Activated T-cell treated with anti-CD3 and anti-CD28 coated beads for 1 hour (primary cell): ENCODE measurements around the gene GADL1.

Source experiments
- DNase-seq: peaks from one replicate; pipeline ENCODE4 v3.0.0-alpha.2; 2020; ENCODE audit warnings: low read depth

Gene GADL1

DNA sequence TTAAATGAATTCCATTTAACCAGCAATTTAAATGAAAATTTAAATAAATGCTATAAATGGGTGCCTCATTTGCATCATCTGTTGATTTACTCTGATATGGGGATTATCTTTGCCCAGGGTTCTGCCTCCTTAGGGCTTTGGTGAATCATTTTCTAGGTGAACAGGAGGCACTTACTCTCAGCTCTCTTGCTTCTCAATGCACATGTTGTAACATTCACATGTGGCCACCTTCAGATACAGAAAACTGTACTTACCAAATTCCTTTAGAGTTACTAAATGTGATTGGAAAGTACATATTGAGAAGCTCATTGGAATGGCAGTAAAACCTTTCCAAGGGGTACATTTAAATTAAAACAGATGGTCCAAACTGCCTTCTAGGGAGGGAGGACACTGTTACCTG lies 20.8 kb downstream of the GADL1 start:
- no peak for DNase-seq

DNA sequence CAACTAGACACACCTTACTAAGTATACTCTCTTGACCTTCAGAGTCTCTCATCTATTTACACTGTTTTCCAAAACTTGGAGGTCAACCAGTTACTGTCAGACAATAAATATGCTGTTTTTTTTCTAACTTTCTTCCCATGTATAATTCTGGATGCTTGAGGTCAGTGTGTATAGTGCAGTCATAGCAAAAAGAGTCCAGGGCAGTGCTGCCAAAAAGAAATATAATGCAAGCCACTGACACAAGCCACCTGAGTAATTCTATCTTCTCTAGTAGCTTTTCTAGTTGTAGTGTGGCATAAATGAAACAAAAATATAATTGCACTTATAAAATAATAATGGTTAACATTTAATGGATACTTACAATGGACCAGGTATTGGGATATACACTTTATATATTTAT lies 21.6 kb downstream of the GADL1 start:
- no peak for DNase-seq

DNA sequence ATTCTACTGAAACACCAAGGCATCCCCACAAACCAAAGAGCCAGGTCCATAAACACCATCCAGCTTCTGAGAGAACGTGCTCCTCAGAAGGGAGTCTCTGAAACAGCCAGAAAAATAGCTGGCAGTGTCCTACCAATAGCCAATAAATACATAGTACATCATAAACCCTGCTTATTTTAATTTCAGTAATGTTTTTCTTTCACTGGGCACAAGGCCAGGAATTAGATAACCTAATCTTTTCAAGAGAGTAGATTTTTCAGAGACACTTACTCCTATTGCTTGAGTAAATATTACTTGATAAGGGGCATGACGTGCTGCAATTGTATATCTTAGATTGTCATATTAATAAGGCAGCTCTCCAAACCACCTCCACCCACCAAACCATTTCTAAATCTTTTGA lies 22.7 kb downstream of the GADL1 start:
- no peak for DNase-seq

DNA sequence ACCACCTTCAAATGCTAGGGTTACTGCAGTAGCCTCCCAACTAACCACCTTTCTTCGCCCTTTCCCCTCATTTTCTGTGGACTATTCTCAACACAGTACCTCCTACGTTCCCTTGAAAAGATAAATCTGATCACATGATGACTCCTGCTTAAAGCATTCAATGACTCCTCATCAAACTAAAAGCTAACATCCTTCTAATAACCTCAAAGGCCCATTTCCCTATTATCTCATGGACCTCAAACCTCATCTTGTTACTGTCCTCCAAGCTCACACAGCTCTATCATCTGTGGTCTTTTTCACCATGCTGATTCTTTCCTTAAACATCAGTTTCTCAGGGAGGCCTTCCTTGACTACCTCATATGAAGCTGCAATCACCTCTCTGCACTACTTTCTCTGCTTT lies 29.6 kb downstream of the GADL1 start:
- DNase-seq = no peak

DNA sequence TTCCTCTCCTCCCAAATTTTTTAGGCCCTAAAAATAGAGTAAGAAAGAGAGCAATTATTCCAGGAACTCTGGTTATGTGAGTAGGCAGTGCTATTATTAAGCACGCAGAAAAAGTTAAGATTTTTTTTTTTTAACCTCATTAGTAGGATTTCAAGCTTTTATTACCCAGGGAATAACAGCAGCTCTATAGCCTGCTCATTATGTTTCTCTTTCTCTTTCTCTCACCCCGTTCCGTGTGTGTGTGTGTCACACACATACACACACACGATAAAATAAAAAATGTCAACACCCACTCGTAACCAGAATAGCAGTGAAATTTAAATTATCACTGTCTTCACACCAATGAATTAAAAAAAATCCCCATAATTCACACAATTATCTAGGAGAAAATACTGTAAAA lies 30.3 kb downstream of the GADL1 start:
- DNase-seq = no peak

DNA sequence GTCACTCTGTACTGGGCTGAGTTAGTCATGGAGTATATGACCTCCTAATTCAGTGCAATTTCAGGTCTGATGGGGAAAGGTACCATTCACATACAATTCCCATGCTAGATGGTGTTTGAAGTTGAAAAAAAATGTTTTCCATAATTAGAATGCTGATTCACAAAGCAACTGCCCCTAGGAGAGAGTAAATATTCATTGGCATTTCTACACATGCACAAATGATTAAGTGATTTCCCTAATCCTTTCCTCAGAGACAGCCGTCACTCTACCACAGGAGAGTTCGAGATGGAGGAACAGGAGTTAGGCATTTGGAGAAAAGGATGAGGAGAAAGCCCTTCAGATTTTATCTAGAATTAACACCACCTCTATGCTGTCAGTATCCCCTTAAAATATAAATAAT lies 32.5 kb downstream of the GADL1 start:
- DNase-seq = no peak

DNA sequence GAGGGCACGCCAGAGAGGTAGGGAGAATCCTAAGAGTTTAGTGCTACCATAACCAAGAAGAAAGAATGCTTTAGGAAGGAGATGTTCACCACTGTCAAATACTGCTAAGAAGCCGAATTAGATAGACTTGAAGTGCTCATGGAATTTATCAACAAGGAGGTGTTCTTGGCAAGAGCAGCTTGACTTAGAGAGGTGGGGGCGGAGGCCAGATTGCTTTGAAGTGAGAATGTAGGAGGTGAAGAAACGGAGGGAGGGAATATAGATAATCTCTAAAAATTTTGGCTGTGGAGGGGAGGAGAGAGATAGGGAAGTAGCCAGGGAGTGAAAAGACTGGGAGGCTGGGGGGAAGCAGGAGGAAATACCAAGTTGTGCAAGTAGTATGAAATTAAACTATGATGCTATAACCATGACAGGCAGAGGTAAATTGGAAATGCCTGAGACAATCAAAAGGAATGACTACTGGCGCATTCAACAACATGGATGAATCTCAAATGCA lies 35.5 kb downstream of the GADL1 start:
- no peak for DNase-seq

DNA sequence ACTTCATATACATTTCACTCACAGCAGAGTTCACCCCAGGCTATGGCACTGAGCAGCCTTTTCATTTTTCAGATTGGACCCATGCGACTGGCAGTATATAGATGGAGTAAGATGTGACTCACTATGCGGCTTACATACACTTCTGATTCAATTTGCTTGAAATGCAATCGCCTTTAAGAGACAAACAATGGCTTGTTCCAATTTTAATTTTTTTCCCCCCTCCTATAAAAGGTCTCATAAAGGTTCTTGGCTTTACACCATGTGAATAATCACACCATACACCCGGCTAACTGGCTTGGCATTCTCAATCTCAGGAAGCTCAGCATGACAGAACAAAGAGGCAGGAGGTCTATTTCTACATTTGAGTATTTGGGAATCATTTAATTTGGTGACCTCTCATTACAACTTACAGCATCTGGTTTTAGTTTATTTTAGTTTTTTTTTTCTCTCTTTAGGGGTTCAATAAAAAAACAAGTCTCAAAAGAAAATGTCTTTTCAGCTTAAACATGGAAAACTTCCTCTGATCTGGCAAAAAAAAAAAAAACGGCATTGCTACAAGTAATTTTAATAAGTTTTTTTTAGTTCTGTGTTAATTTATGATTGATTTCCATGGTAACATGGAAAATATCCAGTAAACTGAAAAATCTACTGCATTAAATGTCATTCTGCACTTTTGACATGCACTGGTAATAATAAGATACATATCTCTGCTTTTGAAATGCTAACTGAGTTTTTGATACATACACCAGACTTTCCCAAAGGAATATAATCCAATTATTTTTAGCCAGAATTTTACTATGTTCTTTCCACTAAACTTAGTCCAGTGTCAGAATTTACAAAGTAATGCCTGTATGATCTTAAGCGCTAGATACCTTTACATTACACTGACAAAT lies 38.8 kb downstream of the GADL1 start:
- DNase-seq = no peak

DNA sequence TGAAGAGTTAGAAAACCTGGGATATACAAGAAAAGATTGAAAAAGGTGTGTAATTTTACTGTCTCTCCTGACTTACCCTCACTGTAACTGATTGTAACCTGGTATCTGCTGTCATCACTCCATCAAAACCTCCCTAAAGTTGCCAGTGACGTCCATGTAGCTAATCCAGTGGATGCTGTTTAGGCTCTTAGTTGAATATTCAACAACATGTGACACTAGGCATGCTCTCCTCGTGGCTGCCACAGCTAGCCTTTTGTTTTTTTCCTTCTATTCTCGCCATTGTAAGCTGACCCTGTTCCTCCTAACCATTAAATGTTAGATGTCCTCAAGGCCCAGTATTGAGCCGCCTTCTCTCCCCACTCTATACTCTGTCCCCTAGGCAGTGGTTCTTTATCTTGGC lies 41.6 kb downstream of the GADL1 start:
- DNase-seq = no peak

DNA sequence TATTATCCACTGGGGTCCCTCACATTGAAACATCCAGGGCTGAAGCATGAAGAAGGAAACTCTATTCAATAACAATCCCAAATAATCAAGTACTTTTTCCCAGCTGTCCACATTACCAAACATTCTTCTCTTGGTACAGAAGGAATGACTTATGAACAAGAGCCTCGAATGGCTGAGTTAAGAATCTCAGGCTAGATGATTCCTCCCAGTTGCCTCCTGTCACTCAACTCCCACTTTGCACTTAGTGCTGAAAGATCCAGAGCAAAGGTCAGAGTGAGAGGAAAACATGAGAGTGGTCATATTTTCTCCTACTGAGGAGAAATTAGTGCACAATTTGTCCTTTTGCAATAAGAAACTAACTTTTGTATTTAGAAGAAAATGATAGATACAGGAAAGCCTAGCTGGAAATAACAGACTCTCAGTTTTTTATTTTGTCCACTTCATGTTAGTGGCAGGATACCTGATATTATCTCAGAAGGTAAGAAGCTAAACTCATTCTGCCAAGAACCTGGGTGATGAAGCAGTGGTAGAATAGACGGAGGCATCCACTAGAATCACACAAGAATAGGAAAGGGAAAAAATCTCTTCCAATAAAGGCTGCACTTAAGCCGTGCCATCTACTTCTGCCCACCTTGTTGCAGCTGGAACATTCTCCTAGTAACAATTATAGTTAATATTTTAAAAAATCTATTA lies 46.2 kb downstream of the GADL1 start:
- no peak for DNase-seq

DNA sequence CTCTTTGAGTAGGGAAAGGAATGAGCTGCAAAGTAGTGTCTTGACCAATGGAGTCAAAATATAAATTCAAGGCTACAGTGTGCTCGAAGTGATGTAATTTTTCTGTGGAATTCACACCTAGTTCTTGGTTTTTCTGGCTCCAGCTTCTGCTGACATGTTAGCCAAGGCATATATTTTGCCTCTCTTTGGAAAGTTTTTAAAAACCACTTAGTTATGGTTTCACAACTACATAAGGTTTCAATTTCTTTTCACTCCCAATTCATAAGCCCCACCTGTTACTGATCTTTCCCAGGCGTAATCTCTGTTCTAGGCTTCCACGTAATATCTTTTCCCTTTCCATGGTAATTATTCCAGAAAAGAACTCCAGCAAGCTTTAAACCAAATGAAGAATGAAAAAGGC lies 46.9 kb downstream of the GADL1 start:
- no peak for DNase-seq

DNA sequence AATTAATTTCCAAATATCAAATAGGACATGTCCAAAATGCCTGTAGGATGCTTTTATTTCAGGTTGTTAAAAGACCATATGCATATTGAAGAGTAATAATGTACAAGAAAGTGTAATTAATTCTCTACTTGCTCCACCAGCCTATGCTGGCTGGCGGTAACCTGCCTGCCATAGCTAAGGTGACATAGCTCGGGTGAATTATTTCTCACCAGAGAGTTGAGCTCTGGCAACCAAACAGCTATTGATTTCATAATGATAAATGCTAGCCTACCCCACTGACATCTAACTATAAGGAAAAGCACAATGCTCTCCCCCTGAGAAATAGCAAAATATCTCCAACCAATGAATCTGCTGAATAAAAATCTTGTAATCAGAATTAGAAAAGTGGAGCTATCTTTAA lies 48.9 kb downstream of the GADL1 start:
- DNase-seq = no peak

DNA sequence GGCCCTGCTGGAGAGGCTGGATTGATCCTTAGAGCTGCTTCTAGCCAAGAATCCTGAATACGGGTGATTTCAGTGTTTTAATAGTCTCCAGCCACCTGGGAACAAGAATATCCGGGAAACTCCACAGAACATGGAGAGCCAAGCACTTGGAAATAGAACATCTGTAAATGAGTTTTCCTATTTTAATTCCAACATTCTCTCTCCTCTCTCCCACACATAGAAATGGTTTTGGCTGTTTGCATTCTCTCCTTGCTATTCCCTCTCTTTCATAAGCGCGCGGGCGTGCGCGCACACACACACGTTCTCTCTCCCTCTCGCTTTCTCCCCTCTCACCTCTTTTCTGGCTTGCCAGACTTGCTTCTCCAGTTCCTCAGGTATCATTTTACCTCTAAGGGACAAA lies 50.6 kb downstream of the GADL1 start:
- no peak for DNase-seq

DNA sequence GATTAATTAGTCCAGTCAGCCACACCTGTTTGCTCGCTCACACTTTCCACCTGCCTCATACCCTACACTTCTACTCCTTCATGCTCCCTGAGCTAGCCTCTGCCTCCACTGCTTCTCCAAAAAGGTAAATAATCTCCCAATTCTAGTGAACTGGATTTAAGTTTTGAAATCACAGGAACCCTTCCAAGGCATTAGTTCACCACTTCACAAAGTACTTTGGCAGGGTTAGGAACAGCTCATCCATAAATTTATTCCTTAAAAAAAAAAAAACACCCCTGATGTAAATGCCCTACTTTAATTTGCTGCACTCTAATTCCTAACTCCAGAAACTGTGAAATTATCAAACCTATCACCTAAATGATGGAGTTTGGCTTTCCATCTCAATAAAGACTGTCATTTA lies 58.3 kb downstream of the GADL1 start:
- no peak for DNase-seq

DNA sequence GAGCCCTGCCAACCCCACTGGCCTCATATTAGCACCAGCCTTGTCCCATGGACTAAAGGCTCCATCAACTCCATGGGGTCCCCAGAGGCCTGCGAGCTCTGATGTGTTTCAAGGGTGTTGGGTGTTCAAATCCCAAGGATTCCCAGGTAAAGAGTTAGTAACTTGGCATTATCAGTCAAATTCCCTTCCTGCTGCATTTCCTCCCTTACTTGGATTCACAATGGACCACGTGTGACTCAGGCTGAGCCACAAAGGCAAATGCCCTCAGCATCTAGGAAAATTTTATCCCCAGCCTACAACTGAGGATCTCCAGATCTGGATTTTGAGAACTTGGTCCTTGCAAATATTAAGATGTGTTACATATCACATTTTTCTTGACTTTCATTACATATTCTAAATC lies 58.8 kb downstream of the GADL1 start:
- no peak for DNase-seq

DNA sequence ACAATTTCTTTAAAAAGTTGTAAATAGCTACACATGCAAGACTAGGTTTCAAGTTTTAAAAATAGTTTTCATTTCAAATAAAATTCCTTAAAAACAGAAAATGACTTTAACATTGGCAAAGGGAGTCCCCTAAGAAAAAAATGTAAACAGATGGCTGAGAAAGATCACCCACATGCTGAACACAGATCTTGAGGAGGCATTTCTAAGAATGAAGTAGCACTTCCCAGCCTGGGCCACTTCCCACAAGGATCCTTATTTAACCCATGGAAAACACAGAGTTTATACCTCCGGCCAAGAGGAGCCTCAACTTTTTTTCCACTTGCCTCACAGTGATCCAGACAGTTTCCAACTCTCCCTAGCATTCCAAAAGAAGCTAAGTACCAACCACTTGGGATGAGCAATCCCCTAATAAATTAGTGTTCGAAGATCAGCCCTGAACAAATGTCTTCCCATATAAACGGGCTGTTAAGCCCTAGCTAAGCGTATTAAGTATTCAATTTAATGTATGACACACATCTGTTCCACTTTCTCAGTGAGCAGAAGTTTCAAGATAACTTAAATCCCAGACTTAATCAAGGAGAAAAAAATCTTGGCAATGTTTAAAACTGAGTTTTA lies 61.4 kb downstream of the GADL1 start:
- DNase-seq = no peak

DNA sequence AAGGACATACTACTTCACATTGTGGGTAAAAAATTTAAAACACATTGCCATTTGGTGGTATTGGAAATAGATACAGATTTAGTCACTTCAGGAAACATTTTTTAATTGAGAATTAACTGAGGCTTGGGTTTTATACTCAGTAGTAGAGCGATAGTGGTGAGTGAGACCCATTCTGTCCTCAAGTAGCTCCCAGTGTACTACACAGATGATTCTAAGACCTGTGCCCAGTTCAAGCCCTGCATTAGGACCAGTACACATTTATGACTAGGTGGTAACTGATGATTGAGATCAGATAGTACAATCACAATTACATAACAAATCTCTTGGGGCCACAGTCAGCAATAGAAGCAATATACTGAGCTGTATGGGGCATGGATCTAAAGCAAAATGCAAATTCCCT lies 67.4 kb downstream of the GADL1 start:
- no peak for DNase-seq

DNA sequence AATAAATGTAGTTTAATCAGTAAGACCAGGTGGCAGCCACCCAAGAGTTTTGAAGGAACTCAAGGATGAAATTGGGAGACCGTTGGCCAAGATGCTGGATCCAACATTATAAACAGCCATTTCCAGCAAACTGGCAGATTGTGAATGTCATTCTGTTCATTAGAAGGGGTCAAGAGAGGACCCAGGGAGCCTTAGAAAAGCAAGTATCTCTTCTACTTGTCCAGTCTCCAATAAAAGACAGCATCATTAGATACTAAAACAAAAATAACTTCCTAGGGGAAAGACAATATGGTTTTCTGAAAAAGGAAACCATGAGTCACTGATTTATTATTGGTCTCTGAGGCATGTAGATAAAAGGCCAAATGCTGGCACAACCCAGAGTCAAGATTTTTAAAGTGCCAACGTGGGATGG lies 67.9 kb downstream of the GADL1 start:
- DNase-seq = no peak

DNA sequence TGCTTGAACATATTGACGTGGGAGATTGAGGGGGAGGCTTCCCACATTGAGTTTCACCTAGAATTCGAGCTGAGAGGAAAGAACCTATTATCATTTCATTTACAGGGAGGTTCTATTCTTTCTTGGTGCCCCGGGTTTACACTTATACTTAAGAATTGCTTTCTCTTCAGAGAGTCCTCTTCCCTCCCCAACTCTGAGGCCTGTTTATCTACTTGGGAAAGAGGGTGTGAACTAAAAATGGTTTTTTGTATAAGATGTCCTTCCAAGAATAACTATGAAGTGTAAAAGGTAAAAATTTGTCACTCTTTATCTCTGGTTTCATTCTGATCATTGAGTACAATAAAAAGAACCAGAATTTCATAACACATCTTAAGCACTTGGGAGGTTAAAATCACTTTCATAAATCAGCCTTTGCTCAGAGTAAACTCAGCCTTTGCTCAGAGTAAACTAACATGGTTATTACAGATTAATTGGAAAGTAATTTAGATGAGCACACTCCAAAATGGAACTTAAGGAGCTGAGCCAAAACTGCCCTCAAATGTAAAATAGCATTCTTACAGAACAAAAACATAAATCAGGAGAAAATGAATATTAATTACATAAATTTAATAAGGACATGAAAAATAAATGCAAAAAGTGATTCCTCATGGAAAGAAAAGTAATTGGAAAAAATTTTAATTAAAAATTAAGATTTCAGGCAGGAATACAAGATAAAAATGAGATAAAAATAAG lies 75.2 kb downstream of the GADL1 start:
- no peak for DNase-seq

DNA sequence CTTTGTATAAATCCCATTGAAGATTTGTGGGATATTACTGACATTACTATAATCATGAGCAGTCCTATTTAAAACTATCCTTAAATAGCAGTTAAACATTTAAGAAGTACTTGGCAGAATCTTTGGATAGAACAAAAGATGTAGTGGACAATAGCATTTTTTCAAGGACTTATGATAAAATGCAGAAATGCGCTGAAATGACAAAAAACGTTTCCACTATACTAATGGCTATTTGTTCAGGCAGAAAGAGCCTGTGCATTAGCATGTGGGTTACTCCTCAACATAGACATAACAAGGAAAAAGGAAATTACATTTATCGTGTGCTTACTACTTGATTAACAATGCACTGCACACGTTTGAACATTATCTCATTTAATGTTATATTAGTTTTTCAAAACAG lies 80.7 kb downstream of the GADL1 start:
- no peak for DNase-seq

DNA sequence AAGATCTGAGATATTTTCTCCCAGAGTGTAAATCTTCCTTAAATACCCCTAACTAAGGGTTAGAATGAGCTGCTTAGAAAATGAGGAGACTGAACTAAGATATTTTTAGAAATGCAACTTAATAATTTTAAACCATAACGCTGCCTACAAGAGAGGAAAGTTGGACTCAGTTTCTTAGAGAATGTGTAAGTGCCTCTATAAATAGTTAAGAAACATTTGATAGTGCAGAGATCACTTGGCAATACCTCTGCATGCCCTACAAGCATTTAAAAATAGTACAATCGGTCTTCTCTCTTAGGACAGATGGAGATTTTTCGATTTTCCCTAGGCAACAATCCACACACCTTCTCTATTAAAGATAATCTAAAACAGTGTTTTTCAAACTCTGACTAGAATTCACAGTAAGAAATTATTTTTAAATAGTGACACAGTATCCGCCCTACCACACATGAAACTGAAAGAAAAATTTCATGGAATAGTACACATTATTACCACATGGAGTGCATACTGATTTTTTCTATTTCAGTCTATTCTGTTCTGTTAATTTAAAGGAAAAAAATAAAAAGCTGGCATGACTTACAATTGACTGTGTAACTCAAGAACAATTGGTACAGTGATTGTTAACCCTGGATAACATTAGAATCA lies 83.2 kb downstream of the GADL1 start:
- no peak for DNase-seq

DNA sequence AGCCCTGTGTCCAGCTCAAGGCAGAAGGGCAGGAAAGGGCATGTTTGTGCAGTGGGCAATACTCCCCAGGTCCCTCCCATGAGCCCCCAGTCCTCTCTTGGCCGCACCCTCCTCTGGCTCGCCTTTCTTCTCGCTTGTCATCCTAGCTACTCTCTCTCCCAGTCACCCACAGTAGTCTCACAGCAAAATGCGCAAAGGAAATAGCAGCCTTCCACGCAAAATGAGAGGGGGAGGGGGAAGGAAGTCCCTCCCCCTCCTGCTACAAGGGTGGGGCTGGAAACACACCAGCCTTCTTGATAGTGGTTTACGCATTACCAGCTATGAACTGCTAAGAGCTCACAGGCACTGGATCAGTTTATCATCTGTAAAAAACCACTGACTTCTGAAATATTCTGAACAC lies 83.8 kb downstream of the GADL1 start:
- DNase-seq = no peak
